AG04450 (cell line): ENCODE results near the gene ELAPOR1. TPM values are rescaled to one million over a fixed set of nuclear protein-coding genes. Genes with fewer than 3 reads are reported as not detected.
A peak's percentile ranks its signal among the peaks of the same experiment; 100 is the strongest.

Experiments used
- CTCF ChIA-PET: fragments of 300-600, 350-600 bp; formaldehyde crosslinking; extraction: SDS; loops from one replicate; lab custom pipeline; 2022; ENCODE audit warnings: antibody characterized with exemption, inconsistent platforms; lab: Charles Lee
- POLR2A ChIA-PET: fragments of 350-600 bp; formaldehyde crosslinking; extraction: SDS; loops from one replicate; lab custom pipeline; 2021; ENCODE audit warnings: antibody characterized with exemption, inconsistent platforms; lab: Yijun Ruan, JAX
- DNase-seq: peaks from one replicate; pipeline ENCODE4 v3.0.0-alpha.2; 2011; ENCODE audit warnings: low read depth, low spot score
- H3K27ac ChIP-seq: one replicate; pipeline ENCODE4 v1.5.1; 2012; ENCODE audit warnings: low read depth, low read length, control low read depth
- H3K27me3 ChIP-seq: one replicate; pipeline ENCODE4 v1.6.0; 2012; ENCODE audit warnings: low read length; ENCODE audit not compliant: control insufficient read depth, insufficient read depth
- H3K4me3 ChIP-seq: 2 replicates; pipeline ENCODE4 v1.5.1; 2011; ENCODE audit warnings: mild to moderate bottlenecking, low read depth, low read length, control low read depth
- H3K9me3 ChIP-seq: 2 replicates; pipeline ENCODE4 v1.5.1; 2012; ENCODE audit warnings: low read length; ENCODE audit not compliant: control insufficient read depth, insufficient read depth
- polyA plus RNA-seq: library from polyadenylated mRNA; depleted of rRNA; stranded (reverse); fragments of >200 nt; gene quantifications from 2 replicates; pipeline ENCODE4 v1.2.3, GENCODE V29; 2011
- TF ChIP-seq, protein P1 (sequence below): IDR thresholded peaks from 2 replicates; pipeline ENCODE4 v1.5.1; 2011; ENCODE audit warnings: low read depth, low read length, control low read depth, inconsistent platforms

Gene ELAPOR1
- polyA plus RNA-seq, 1 experiment = 0.88 TPM

DNA sequence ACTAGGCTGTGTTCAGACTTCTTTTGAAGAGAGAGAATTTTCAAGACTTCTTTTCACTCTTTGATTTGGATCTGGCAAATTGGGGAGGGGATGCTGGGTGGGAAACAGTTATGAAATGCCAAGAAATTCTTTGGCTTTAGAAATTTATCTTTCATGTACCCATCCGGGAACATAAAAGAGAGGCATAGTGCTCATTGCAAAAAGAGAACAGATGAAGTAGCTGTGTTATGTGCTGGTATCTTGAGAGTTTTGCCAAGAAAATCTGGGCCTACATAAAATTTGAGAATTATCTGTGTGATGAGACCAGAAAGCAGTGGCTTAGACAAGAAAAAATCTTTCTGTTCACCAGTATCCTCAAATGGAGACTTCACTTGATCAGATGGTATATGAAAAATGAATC, 19.0 kb upstream of the ELAPOR1 start:
- Histone ChIP-seq H3K4me3 (no peak overlapping the region), H3K9me3 (peaks cover 5% of the 10 kb centered on the region; the same call in 1 of the 2 replicates), H3K27ac (no peak overlapping the region), H3K27me3 (no peaks in the 10 kb centered on the region)
- no peak for DNase-seq
- TF ChIP-seq, protein P1, sequence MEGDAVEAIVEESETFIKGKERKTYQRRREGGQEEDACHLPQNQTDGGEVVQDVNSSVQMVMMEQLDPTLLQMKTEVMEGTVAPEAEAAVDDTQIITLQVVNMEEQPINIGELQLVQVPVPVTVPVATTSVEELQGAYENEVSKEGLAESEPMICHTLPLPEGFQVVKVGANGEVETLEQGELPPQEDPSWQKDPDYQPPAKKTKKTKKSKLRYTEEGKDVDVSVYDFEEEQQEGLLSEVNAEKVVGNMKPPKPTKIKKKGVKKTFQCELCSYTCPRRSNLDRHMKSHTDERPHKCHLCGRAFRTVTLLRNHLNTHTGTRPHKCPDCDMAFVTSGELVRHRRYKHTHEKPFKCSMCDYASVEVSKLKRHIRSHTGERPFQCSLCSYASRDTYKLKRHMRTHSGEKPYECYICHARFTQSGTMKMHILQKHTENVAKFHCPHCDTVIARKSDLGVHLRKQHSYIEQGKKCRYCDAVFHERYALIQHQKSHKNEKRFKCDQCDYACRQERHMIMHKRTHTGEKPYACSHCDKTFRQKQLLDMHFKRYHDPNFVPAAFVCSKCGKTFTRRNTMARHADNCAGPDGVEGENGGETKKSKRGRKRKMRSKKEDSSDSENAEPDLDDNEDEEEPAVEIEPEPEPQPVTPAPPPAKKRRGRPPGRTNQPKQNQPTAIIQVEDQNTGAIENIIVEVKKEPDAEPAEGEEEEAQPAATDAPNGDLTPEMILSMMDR = no peak
- ChIA-PET POLR2A (no interaction called here), CTCF (interaction anchor here (1.0 to 1.3 kb wide), 3 partner anchors 15 to 18 kb away, joined by 3 to 6 read pairs (median 6); a partner anchor contains a TSS)

DNA sequence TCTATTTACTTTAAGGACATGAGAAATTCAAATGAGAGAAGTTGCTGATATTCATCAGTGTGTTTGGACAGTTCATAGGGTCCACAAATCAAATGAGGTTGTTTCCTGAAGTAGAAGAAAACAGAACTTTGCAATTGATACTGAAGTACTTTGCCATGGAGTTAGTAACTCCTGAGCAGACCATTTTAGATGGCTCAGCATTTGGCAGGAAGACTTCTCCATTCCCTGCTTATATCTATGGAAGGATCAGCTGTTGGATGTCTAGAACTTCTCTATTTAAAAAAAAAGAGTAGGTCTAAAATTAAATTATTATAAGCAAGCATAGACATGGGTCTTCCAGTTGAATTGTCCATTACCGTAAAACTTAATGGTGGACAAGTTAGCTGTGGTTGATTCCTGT, 18.3 kb upstream of the ELAPOR1 start:
- H3K27me3 ChIP-seq = no peaks in the 10 kb centered on the region
- DNase-seq = no peak
- TF ChIP-seq, protein P1 = no peak
- H3K4me3 ChIP-seq = no peak overlapping the region
- POLR2A ChIA-PET = no interaction called here
- H3K27ac ChIP-seq = no peak overlapping the region
- CTCF ChIA-PET = interaction anchor here (1.4 kb wide), 1 partner anchor 106 kb away, joined by 3 read pairs; no protein-coding TSS in a partner anchor
- H3K9me3 ChIP-seq = no peaks in the 10 kb centered on the region; the same call in 1 of the 2 replicates

DNA sequence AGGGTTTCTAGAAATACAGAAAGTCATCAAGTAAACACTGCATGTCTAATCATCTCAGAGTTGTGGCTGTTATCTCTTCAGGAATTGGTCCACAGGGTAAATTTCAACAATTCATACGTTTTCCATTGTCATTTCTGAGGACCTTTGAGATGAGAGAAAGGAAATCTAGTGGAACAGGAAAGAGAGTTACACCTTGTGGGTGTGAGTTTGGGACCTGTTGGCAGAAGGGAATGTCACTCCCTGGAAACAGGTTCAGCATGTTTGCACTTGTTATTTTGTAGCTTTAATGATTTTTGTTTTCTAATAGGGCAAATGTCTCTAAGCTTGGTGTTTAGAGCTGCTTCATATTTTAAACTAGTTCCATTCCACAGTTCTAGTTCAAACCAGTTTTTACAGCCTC, 17.8 kb upstream of the ELAPOR1 start:
- Histone ChIP-seq H3K27ac (no peak overlapping the region), H3K9me3 (no peaks in the 10 kb centered on the region; the same call in 1 of the 2 replicates), H3K4me3 (no peak overlapping the region), H3K27me3 (no peaks in the 10 kb centered on the region)
- ChIA-PET POLR2A (interaction anchor here (0.6 kb wide), 1 partner anchor 13 kb away, joined by 7 read pairs; no protein-coding TSS in a partner anchor), CTCF (interaction anchor here (1.4 kb wide), 1 partner anchor 105 kb away, joined by 3 read pairs; no protein-coding TSS in a partner anchor)
- TF ChIP-seq, protein P1 = no peak
- no peak for DNase-seq

DNA sequence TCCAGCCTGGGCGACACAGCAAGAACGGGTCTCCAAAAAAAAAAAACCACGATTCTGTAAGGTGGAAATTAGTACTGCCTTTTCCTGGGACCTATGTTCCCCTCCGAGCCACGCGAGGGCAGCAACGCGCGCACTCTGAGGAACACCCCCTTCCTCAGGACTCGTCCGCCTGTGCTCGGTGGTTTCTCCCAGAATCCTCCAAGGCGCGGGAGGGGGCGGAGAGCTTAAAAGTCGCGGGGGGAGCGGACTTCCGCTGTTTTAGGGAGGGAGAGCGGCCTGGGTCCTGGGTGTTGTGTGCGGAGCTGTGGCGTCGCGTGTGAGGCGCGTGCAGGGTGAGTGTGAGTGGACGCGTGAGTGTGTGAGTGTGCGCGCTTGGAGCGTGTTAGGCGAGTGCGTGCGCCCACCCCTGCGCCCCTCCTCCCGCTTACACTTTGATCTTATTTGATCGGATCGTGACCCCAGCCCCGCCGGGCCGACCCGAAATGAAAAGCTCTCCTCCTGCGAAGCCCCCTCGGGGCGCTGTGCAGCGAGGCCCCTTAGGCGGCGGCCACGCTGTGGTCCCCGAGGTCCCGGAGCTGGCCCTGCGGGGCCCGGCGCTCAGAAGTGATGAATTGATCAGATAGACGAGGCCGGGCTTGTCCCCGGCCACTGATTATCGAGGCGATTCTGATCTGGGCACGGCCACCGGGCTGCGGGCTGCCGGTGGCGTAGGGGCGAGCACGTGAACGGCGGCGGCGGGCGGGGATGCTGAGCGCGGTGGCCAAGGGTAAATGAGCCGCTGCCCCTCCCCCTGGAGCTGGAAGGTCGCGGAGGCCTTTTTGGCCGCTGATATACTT, 13.8 kb upstream of the ELAPOR1 start:
- DNase-seq = peak; percentile 94
- Histone ChIP-seq H3K9me3 (peaks cover 3% of the 10 kb centered on the region; the same call in 1 of the 2 replicates), H3K27ac (peak overlapping the region; percentile 75), H3K4me3 (peak overlapping the region; percentile 97), H3K27me3 (no peaks in the 10 kb centered on the region)
- CTCF ChIA-PET = interaction anchor here (0.6 to 5.1 kb wide), 38 partner anchors 9 to 429 kb away, joined by 3 to 62 read pairs (median 4); partner anchors contain the start of genes ELAPOR1, SARS1, TAF13 and TMEM167B
- POLR2A ChIA-PET = interaction anchor here (0.6 to 2.3 kb wide), 34 partner anchors 9 to 562 kb away, joined by 3 to 55 read pairs (median 4); partner anchors contain the start of genes PRPF38B, SARS1, TAF13 and TMEM167B
- TF ChIP-seq, protein P1 = peak; percentile 84
